H1 (cell line): ENCODE data around the gene EHBP1.

Experiments used
- EP300 ChIP-seq, 2 experiments: IDR thresholded peaks; 1 replicate in 1 of 2; 2 replicates in 1 of 2; pipeline ENCODE4 v1.6.1; 2011 to 2012; ENCODE audit warnings: low read depth in 2 of 2, low read length in 2 of 2, mild to moderate bottlenecking in 2 of 2, borderline replicate concordance in 1 of 2, inconsistent platforms in 1 of 2, moderate library complexity in 1 of 2
- PHF8 ChIP-seq: fragments of 200-600 bp; sonication (generic); conservative IDR thresholded peaks from 2 replicates; pipeline ENCODE4 v1.7.1; 2012; ENCODE audit warnings: low read depth, mild to moderate bottlenecking, inconsistent platforms, low read length, moderate library complexity
- TBP ChIP-seq: IDR thresholded peaks from 2 replicates; pipeline ENCODE4 v1.6.1; 2011; ENCODE audit warnings: low read depth, low read length, improper control_type of control experiment
- YY1 ChIP-seq: IDR thresholded peaks from 2 replicates; pipeline ENCODE4 v1.6.1; 2011; ENCODE audit warnings: low read depth, mild to moderate bottlenecking, low read length
- TF ChIP-seq, protein P1 (sequence below), 3 experiments: IDR thresholded peaks; 1 replicate in 2 of 3; 2 replicates in 1 of 3; pipeline versions ENCODE4 v1.5.1 to v1.6.1; 2011; ENCODE audit warnings: low read length in 3 of 3, mild to moderate bottlenecking in 3 of 3, inconsistent platforms in 2 of 3, low read depth in 1 of 3, moderate library complexity in 1 of 3; ENCODE audit not compliant: insufficient read depth in 1 of 3; ENCODE audit errors: control extremely low read depth in 1 of 3

DNA sequence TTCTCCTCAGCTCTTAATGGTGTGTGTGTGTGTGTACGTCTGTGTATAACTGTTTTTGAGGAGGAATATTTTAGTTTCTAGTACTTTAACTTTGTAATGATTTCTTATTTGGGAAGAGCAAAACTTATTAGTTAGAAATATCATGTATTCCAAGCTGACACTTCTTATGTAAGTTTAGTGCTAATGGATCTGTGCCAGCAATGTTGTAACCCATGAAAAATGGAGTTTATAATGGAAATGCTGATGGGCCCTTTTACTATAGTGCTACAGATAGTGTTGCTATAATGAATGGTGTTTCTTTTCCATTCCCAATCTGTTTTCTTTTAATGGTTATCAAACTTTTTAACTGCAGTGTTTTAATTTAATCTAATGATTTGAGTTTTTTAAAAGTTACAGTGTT is 295.3 kb downstream of the EHBP1 start:
- TF ChIP-seq PHF8 (no peak), YY1 (no peak), EP300 (IDR thresholded peaks at IDR 0.05; ENCODE audit: borderline replicate concordance in 1 of 2, low read depth in 2 of 2, low read length in 2 of 2) (no peak), TBP (no peak)
- TF ChIP-seq, protein P1, sequence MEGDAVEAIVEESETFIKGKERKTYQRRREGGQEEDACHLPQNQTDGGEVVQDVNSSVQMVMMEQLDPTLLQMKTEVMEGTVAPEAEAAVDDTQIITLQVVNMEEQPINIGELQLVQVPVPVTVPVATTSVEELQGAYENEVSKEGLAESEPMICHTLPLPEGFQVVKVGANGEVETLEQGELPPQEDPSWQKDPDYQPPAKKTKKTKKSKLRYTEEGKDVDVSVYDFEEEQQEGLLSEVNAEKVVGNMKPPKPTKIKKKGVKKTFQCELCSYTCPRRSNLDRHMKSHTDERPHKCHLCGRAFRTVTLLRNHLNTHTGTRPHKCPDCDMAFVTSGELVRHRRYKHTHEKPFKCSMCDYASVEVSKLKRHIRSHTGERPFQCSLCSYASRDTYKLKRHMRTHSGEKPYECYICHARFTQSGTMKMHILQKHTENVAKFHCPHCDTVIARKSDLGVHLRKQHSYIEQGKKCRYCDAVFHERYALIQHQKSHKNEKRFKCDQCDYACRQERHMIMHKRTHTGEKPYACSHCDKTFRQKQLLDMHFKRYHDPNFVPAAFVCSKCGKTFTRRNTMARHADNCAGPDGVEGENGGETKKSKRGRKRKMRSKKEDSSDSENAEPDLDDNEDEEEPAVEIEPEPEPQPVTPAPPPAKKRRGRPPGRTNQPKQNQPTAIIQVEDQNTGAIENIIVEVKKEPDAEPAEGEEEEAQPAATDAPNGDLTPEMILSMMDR (IDR thresholded peaks at IDR 0.05; ENCODE audit: control extremely low read depth in 1 of 3, insufficient read depth in 1 of 3, low read depth in 1 of 3, low read length in 3 of 3) = no peak
